Measurements from ENCODE around the gene AQP2. TPM values are rescaled to one million over a fixed set of nuclear protein-coding genes. Genes with fewer than 3 reads are reported as not detected.
A peak's percentile ranks its signal among the peaks of the same experiment; 100 is the strongest.

The AQP2 gene
- polyA plus RNA-seq, 3 donors = 78.6 to 104 (median 97.4) TPM

DNA sequence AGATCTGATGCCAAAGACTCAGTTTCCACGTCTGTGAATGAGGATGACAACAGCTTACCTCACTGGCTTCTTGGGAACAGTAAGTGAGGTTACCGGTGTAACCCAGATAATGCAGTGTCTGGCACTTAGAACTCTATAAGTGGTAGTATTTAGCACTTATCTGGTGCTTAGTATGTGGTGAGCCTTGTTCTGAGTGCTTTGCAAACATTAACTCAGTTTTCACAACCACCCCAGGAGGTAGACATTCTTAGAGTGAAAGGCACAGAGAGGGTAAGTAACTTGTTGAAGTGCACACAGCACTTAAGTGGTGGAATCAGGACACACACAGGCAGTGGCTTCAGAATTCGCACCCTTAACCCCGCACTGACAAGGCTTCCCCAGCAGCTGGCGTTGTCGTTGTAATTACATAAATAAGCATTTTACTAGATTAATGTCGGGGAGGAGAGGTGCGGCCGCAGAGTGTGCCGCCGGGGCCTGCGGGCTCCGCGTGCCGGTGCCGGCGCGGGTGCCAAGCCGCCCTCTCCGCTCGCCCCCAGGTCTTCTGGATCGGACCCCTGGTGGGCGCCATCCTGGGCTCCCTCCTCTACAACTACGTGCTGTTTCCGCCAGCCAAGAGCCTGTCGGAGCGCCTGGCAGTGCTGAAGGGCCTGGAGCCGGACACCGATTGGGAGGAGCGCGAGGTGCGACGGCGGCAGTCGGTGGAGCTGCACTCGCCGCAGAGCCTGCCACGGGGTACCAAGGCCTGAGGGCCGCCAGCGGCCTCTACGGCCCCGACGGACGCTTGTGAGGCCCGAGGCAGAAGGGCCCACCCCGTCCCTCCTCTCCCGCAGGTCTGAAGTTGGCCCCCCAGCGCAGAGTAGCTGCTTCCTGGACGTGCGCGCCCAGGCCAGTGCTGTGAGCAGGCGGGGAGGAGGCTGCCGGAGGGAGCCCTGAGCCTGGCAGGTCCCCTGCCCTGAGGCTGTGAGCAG, 4.6 kb downstream of the AQP2 start:
- DNase-seq (ENCODE audit: low read depth in 3 of 3, low spot score in 2 of 3) = no peak

DNA sequence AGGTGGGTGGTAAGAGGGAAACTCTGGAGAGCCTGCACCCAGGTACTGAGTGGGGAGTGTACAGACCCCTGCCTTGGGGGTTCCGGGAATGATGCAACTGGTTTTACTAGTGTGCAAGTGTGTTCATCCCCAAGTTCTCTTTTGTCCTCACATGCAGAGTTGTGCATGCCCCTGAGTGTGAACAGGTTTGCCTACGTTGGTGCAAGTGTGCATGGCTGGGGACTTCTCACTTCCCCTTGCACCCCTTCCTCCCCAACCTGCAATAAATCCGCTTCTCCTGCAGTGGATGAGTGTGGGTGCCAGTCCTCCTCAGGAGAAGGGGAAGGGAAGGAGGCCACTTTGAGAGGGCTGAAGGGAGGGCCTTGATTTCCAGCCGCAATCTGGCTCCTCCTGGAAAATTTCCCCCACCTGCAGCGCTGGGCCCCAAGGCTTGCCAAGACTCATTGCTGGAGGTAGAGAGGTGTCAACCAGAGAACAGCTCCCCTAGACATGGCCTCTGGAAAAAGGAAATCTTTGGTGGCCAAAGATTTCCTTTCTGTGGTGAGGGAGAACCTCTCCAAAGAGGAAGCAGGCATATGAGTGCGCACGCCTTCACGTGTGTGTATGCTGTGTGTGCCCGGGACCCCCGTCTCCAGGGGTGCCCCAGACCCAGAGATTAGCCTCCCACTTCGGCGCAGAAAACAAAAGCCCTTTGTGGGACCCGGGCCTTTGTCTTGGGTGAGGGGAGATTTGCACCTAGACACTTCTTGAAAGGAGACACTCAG, 5.5 kb downstream of the AQP2 start:
- DNase-seq (ENCODE audit: low read depth in 3 of 3, low spot score in 2 of 3) = no peak

DNA sequence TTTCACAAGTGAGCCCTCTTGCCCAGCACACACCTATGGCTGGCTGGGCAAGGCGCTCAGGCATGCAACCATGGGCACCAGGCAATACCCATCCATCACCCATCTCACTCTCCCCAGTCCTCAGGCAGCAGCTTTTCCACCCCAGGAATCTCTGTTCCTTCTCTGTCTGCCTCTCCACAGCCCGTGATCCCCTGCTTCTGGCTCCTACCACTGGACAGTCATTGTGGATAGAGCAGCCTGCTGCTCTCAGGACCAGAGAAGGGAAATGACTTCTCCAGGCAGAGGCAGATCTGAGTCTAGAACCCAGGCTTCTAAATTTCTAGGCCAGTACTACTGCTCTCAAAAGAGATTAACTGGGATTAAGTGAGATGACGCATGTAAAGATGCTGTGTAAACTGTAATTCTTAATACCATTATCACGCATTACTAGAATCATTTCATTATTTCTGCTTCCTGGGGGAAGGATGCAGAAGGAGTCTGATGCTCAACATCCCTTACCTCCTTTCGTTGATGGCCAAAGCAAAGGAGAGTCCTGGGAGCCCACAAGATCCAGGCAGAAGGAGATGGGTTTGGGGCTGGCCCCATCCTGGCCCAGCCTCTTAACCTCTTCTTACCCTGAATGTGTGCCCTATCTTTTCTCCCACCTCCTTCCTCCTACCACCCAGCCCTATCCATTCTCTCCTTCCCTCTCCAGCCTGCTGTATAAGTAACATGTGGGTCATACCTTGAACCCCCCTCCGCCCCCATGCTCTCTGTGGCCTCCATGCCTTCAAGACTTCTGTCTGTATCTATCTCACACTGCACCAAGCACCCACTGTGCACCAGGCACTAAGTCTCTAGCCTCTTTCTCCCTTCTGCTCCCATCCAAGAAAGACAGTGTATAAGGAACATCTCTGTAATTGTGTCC, 6.4 kb downstream of the AQP2 start:
- no peak for DNase-seq (ENCODE audit: low read depth in 3 of 3, low spot score in 2 of 3)

DNA sequence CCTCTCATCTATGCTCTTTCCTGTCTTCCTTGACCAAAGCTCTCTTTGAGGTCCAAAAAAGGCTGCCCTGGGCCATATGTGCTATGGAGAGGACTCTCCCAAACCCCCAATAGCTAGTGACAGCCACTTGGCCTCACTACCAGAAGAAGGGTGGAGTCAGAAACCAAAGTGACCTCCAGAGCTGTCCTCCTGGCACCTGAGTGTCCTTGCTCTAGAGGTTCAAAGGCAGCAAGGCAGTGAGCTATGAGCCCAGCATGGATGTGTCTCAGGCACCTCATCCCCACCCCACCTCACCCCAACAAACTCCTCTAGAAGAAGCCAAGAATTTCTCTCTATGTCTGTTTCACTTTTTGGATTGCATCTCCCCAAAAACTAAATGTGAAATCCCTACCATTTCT, 7.0 kb downstream of the AQP2 start:
- DNase-seq (ENCODE audit: low read depth in 3 of 3, low spot score in 2 of 3) = no peak

DNA sequence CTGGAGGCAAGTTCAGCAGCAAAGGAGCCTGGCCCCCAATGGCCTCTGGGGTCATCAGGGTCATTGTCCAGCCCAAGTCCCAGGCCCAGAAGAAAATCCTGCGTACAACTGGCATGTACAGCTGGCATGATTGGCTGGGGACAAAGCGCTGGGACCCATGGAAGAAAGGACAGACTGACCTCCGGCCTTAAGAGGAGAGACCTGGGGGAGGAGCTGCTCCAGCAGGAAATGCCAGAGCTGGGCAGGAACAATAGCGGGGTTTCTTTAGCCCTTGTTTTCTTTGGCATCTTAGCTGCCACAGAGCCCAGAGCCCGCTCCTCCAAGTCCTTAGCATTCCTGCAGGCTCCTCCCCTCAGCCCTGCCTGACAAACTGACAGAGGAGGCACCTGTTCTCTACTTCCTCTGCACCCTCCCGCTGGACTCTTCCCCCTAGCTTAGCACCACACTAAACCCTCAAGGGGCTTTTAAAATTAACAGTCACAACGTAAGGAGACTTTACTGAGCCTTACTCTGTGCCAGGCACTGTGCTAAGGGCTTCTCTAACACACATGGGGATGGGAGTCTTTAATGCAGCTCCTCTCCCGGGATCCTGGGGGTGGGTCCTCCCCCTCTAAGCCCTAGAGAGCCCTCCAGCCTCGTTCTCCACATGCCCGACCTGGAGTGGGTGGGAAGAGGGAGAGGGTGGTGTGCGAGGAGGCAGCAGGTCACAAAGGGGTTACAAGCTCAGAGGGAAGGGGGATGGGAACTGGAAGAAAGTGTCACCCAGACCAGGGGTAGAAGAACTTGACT, 9.3 kb downstream of the AQP2 start:
- no peak for DNase-seq (ENCODE audit: low read depth in 3 of 3, low spot score in 2 of 3)

DNA sequence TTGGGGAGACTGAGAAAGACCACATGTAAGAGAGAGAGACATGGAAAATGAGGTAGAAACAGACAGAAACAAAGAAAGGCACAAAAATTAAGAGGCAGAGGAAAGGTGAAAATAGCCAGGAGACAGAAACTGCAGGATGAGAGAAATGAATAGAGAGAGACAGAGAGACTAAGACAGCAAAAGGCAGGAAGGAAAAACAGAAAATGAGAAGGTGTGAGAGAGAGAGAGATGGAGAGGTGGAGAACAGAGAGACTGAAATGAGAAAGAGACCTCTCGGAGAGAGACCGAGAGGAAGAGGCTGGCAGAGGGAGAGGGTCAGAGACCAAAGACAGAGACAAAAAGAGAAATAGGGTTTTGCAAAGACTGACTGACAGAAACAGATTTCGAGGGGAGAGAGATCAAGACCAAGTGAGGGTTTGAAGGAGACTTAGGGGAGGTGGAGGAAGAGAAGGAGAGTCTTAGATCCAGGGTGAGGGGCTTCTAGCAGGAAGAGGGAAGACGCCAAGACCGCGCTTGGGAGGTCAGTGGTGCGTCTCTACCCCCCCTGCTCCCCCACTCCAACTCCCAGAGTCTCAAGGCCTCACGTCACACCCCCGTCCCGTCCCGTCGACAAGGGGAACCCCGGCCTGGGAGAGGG, 10.1 kb downstream of the AQP2 start:
- DNase-seq (ENCODE audit: low read depth in 3 of 3, low spot score in 2 of 3) = no peak

DNA sequence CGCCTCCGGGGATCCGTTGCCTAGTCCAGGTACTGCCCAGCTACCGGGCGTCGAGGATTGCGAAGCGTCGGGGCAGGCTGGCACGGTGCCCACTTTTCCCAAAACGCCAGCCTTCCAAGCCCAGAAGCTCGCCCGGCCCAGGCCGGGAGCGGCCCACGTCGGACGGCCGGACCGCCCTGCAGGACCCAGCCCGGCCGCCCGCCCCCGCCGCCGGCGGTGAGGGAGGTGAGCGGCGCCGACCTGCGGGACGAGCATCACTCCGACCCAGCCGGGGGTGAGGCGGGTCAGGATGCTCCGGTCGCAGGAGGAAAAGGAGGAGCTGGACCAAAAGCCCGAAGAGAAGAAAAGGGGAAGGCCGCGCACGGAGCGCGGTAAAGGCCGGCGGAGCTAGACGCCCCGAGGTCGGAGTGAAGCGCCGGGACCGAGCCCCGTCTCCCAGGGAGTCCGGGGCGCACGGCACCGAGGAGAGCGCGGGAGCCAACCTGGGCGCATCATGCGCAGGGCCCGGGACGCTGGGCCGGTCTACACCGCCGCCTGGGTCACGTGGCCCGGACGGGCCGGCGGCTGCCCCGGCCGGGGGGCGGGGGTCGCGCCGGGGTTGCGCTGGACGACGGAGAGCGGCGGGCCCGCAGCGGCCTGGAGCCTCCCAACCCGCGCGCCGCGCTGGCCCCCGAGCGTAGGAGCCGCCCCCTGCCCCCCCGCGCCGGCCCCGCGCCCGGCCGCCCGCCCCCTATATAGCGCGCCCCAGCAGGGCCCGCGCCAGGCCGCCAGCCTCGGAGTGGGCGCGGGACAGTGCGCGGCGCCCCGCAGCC, 10.8 kb downstream of the AQP2 start, which contains the start of gene AQP5:
Gene AQP5 (plus strand): TSS at position 762 of the 812 bp plus-strand sequence. CDS start 146 bp downstream, outside the sequence.
- no peak for DNase-seq (ENCODE audit: low read depth in 3 of 3, low spot score in 2 of 3)

DNA sequence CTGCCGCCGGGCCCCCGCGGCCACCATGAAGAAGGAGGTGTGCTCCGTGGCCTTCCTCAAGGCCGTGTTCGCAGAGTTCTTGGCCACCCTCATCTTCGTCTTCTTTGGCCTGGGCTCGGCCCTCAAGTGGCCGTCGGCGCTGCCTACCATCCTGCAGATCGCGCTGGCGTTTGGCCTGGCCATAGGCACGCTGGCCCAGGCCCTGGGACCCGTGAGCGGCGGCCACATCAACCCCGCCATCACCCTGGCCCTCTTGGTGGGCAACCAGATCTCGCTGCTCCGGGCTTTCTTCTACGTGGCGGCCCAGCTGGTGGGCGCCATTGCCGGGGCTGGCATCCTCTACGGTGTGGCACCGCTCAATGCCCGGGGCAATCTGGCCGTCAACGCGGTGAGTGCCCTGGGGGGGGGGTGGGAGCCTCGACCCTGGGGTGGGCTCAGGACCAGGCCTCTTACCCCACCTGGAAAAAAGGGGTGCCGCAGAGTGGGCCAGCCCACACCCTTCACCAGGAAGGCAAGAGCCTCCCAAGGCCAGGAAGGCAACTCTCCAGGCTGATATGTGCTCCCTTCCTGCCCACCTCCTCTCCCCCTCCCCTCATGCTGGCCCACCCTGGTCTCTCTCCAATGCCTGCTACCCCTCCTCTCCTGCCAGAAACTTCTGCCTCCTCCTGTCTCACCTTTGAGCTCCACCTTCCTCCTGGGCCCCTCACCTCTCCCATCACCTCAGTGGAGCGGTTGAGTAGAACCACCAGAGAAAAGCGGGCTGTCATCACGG, 11.6 kb downstream of the AQP2 start:
- DNase-seq (ENCODE audit: low read depth in 3 of 3, low spot score in 2 of 3) = no peak

DNA sequence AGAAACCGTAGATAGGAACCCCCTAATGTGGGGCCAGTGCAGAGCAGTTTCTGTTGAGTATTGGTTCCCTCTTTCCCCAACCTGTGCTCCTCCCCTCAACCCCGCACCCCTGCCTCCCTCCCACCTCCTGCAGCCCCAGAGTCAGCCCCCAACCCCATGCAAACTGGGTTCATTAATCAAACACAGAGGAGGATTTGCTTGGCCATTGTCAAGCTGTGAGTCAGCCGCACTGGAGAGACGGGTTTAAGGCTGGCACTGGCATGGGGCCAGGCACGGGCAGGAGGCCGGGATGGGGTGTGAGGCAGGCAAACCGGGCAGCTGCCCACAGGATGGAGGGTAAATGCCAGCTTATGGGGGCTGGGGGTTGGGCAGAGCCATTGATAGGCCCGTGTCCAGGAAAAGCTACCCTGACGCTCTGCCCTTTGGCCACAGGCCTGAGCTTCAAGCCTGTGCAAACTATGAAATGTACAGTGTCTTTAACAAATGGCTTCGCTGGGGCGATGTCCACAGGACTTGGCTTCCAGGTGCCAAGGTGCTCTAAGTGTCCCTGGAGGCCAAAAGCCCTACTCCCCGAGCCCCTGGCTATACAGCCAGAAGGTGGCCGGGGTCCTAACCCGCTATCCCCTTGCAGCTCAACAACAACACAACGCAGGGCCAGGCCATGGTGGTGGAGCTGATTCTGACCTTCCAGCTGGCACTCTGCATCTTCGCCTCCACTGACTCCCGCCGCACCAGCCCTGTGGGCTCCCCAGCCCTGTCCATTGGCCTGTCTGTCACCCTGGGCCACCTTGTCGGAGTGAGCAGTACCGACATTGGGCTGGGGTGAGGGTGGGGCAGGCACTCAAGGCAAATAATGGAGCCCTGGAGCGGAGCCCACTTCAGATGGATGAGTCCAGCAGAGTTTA, 12.6 kb downstream of the AQP2 start:
- DNase-seq (ENCODE audit: low read depth in 3 of 3, low spot score in 2 of 3) = no peak

DNA sequence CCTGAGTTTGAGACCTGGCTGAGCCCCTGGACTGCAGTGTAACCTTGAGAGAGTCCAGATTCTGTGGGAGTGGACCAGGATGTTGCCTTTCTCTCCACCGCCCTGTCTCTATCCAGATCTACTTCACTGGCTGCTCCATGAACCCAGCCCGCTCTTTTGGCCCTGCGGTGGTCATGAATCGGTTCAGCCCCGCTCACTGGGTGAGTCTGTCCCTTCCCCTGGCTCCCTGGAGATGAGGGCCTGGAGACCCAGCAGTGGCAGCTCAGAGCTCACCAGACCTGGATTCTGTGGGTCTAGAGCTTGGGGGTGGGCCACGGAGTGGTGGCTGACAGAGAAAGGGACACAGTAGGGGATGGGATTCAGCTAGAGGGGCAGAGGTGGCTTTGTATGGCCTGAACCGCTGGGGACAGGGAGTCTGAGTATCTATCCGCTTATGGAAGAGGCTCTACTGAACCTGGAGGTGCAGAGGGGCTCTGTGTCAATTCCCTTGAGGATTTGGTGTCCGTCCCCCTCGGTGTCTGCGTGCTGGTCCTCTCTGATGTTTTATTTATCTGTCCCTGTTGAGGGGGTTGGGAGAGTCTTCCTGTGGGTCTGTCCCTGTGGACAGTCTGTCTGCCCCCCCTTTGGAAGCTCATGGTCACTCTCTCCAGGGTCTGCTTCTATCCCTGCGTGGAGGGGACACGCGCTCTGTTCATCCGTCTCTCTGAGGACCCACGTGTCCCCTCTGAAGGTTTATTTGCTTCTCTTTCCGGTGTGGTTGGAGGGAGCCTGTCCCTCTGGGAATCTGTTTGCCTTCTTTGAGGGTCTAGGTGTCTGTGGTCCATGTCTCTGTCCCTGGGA, 13.7 kb downstream of the AQP2 start:
- DNase-seq (ENCODE audit: low read depth in 3 of 3, low spot score in 2 of 3) = no peak

DNA sequence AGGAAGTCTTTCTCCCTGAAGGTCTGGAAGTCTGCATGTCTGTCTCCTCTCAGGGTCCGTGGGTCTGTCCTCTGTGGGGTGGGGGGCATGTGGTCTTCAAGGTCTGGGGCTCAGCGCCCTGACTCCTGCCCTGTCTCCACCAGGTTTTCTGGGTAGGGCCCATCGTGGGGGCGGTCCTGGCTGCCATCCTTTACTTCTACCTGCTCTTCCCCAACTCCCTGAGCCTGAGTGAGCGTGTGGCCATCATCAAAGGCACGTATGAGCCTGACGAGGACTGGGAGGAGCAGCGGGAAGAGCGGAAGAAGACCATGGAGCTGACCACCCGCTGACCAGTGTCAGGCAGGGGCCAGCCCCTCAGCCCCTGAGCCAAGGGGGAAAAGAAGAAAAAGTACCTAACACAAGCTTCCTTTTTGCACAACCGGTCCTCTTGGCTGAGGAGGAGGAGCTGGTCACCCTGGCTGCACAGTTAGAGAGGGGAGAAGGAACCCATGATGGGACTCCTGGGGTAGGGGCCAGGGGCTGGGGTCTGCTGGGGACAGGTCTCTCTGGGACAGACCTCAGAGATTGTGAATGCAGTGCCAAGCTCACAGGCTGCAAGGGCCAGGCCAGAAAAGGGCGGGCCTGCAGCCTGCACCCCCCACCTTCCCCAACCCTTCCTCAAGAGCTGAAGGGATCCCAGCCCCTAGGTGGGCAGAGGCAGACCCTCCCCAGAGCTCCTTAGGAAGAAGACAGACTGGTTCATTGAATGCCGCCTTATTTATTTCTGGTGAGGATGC, 14.5 kb downstream of the AQP2 start:
- DNase-seq (ENCODE audit: low read depth in 3 of 3, low spot score in 2 of 3) = no peak

DNA sequence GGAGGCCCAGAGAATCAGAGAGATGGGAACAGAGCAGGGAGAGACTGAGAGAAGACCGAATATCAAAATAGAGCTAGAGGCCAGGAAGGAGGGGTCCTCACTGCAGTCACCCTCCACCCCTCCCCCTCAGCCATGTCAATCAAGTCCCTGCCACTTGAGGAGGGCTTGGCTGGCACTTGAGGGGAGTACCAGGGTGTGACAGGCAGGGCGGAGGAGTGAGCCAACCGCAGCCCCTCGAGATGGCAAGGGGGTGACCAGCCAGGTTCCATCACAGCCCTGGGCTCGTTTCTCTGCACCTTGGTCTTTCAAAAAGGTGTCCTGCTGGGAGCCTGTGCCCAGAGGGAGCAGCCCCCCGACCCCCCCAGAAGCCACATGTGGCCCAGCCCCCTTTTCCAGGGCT, 15.3 kb downstream of the AQP2 start:
- DNase-seq (ENCODE audit: low read depth in 3 of 3, low spot score in 2 of 3) = no peak

DNA sequence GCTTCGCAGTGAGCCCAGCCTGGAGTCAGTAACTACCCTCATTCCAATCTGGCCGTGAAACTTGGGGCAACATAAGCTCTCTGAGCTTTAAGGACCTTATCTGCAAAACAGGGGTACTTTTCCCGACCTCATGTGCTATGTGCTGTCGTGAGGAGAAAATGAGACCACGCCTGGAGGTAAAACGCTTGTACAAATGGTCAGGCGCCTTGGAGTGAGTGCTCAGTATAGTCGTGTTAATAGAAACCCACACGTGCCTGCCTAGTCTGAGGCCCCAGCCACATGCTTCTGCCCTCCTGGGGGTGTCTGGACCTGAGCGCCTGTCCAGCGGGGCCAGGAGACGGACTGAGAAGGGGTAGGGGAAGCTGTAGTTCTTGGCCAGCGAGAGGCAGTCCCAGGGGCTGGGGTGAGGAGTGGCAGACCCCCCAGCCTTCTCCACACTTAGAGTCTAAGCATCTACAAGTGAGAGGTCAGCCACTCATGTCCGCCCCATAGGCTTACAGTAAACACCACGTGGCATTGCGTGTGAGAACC, 16.0 kb downstream of the AQP2 start:
- DNase-seq (ENCODE audit: low read depth in 3 of 3, low spot score in 2 of 3) = no peak

DNA sequence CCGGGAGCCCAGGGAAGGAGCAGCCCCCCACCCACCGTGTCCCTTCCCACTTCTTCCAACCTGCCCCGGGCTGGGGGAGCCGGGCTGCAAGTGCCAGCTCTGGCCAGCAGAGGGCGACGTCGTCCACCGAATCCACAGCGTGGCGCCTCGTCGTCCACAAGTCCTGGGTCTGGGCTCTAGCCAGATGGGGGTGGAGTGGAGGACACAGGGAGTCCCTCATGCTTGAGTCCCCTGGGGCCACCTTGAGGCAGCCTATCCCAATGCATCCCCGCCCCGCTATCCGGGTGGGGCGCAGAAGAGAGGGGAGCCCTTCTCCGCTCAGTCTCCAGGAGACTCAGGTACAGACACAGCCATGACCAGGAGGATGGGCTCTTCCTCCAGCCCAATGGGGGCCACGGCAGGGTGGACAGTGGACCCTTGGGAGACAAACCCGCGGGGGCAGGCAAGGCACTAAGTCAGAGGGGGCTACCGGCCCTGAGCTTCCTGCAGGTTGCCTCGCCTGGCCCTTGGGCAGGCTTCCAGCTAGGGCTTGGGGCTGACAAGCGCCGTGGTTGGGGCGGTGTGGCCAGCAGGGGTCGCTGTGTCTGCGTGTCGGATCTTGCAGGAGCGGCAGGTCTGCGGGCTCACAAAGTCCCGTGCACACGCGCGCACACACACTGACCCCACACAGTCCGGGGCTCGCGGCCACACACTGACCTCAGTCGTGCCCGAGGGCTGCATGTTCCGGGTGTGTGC, 16.7 kb downstream of the AQP2 start:
- DNase-seq (ENCODE audit: low read depth in 3 of 3, low spot score in 2 of 3) = peak; percentile 74 to 78 (median 75)

Data from right renal cortex interstitium (tissue), 3 donors.